Putamen (tissue), 1 donor: ENCODE results near the gene PIP5K1C.
"Not testable (repeated sequence)": the region's sequence is repeated elsewhere in the genome, so short reads cannot be mapped to it uniquely, and the experiment has no call there.

ENCODE experiments used
- DNase-seq: peaks from one replicate; pipeline ENCODE4 v3.0.0-alpha.2; 2016; ENCODE audit warnings: low spot score

PIP5K1C gene

DNA sequence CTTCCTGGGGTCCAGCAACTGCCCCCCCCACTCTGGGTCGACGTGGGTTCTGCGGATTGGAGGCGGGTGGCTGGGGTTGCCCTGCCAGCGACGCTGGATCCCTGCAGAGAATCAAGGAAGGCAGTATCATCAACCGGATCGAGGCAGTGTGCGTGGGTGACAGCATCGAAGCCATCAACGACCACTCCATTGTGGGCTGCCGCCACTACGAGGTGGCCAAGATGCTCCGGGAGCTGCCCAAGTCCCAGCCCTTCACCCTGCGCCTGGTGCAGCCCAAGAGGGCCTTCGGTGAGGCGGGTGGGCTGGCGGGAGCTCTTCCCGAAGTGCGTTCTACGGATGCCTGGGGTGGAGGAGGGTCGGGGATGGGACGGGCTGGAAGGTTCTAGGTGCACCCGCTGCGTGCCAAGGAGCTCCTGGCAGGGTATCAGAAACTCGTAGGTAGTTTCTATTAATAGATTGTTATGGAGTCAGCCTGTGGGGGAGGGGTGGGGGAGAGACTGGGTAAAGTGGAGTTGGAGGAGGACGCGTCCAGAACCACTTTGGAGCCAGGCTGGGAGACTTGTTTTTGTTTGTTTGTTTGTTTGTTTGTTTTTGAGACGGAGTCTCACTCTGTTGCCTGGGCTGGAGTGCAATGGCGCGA, 113.4 kb downstream of the PIP5K1C start:
- DNase-seq, result no peak

DNA sequence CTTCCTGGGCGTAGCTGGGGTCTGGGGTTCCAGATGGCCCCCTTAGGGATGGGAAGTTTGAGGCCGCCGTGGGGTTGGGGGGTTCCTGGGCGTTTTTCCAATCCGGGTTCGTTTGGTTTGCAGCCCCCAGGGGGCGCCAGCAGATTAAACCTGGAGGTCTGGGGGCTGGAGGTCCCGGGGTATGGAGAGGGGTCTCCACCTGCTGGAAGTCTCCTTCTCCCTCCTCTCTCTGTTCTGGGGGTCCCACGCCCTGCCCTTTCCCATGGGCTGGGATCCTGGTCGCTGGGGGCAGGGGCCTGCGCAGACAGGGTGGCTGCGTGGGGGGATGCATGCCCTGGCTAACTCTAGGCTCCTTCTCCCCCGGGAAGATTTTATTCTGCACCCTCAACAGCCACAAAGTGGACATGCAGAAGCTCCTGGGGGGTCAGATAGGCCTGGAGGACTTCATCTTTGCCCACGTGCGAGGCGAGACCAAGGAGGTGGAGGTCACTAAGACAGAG, 114.1 kb downstream of the PIP5K1C start:
- DNase-seq, result no peak

DNA sequence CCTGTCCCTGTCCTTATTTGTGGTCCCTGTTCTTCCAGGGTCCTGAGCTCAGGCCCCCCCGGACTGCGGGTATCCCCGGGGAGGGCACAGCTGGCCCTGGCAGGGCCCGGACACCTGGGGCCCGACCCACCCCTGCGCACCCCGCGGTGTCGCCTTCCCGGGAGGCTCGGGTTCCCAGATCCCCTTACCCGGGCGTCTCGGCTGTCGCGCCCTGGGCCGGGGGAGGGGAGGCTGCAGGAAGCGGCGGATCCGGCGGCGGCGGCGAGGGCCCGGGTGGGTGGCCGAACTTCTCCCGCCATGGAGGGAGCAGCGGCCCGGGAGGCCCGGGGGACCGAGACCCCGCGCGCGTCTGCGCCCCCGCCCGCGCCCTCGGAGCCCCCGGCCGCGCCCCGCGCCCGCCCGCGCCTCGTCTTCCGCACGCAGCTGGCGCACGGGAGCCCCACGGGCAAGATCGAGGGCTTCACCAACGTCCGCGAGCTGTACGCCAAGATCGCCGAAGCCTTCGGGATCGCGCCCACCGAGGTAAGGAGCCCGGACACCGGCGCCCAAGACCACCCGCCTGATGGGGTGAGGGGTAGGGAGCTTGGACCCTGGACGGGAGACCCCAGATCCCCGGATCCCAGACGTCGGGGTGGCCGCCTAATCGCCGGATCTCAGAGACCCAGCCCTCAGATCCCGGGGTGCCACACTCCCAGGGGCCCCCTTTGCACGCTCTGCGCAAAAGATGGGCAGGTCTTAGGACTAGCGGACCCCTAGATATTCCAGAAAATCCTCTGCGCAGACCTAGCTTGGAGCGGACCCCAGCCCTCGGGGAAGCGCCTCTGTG, 114.8 kb downstream of the PIP5K1C start, which contains the start of gene GIPC3:
Gene GIPC3 (plus strand): TSS at position 178 of the 826 bp plus-strand sequence. CDS start 120 bp downstream, at position 298.
- DNase-seq, result no peak

DNA sequence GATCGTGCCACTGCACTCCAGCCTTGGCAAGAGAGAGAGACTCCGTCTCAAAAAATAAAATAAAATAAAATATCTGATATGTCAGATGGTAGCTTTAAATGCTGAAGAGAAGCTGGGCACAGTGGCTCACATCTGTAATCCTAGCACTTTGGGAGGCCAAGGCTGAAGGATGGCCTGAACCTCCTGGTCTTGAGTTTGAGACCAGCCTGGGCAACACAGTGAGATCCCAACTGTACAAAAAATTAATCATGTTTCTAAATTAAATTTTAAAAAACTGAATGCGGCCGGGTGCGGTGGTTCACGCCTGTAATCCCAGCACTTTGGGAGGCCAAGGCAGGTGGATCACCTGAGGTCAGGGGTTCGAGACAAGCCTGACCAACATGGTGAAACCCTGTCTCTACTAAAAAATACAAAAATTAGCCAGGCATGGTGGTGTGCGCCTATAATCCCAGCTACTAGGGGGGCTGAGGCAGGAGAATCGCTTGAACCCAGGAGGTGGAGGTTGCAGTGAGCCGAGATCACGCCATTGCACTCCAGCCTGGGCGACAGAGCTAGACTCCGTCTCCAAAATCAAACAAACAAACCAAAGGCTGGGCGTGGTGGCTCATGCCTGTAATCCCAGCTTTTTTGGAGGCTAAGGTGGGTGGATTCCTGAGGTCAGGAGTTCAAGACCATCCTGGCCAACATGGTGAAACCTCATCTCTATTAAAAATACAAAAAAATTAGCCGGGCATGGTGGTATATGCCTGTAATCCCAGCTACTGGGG, 116.0 kb downstream of the PIP5K1C start:
- not testable (repeated sequence) for DNase-seq

DNA sequence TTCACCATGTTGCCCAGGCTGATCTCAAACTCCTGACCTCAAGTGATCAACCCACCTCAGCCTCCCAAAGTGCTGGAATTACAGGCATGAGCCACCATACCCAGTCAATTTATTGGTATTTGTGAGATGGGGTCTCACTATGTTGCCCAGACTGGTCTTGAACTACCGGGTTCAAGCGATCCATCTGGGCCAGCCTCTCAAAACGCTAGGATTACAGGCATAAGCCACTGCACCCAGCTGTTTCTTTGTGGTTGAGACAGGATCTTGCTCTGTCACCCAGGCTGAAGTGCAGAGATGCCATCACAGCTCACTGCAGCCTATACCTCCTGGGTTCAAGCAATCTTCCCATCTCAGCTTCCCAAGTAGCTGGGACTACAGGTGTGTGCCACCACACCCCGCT, 118.5 kb downstream of the PIP5K1C start:
- not testable (repeated sequence) for DNase-seq
